Neuronal stem cell (in vitro differentiated cells): ENCODE measurements around the gene GADD45GIP1.
A peak's percentile ranks its signal among the peaks of the same experiment; 100 is the strongest.

Source experiments
- DNase-seq: peaks from one replicate; pipeline ENCODE4 v3.0.0-alpha.2; 2013; ENCODE audit warnings: low spot score
- H2AFZ ChIP-seq: one replicate; pipeline ENCODE4 v1.6.1; 2013; ENCODE audit warnings: mild to moderate bottlenecking, low read length, inconsistent platforms
- H2AK5ac ChIP-seq: 2 replicates; pipeline ENCODE4 v1.6.1; 2013; ENCODE audit warnings: low read depth, mild to moderate bottlenecking, inconsistent platforms, low read length, moderate library complexity, mixed read lengths
- H2BK120ac ChIP-seq: 2 replicates; pipeline ENCODE4 v1.6.1; 2013; ENCODE audit warnings: low read depth, mild to moderate bottlenecking, inconsistent platforms, low read length, moderate library complexity, mixed read lengths
- H2BK12ac ChIP-seq: one replicate; pipeline ENCODE4 v1.6.1; 2013; ENCODE audit warnings: low read length, inconsistent platforms
- H2BK15ac ChIP-seq: 2 replicates; pipeline ENCODE4 v1.6.1; 2013; ENCODE audit warnings: mild to moderate bottlenecking, low read length, inconsistent platforms, mixed read lengths
- H2BK5ac ChIP-seq: one replicate; pipeline ENCODE4 v1.6.1; 2013; ENCODE audit warnings: inconsistent platforms, mild to moderate bottlenecking, low read length, moderate library complexity
- H3K14ac ChIP-seq: one replicate; pipeline ENCODE4 v1.6.1; 2013; ENCODE audit warnings: low read length, inconsistent platforms
- H3K18ac ChIP-seq: 2 replicates; pipeline ENCODE4 v1.6.1; 2013; ENCODE audit warnings: low read length, inconsistent platforms
- H3K23ac ChIP-seq: 2 replicates; pipeline ENCODE4 v1.6.1; 2013; ENCODE audit warnings: low read depth, mild to moderate bottlenecking, mixed read lengths, low read length, inconsistent platforms; ENCODE audit not compliant: poor library complexity
- H3K27ac ChIP-seq: replicated peaks from 3 replicates; pipeline ENCODE4 v1.5.1; 2013; ENCODE audit warnings: low read length, inconsistent platforms
- H3K27me3 ChIP-seq, 3 experiments: 2 replicates each; pipeline ENCODE4 v1.6.1; 2013; ENCODE audit warnings: low read length in 3 of 3, mild to moderate bottlenecking in 2 of 3, inconsistent platforms in 1 of 3, low read depth in 1 of 3, mixed read lengths in 1 of 3, moderate library complexity in 1 of 3; ENCODE audit not compliant: control insufficient read depth in 3 of 3, insufficient read depth in 3 of 3
- H3K36me3 ChIP-seq, 2 donors: replicated peaks in 1 of 2; 2 replicates each; pipeline ENCODE4 v1.6.1; 2013; ENCODE audit warnings: low read length in 2 of 2; ENCODE audit not compliant: control insufficient read depth in 2 of 2, insufficient read depth in 2 of 2
- H3K4ac ChIP-seq: 2 replicates; pipeline ENCODE4 v1.6.1; 2013; ENCODE audit warnings: inconsistent platforms, mild to moderate bottlenecking, low read length, moderate library complexity
- H3K4me1 ChIP-seq, 2 donors: 1 replicate in 1 of 2; 2 replicates in 1 of 2; pipeline ENCODE4 v1.6.1; 2013; ENCODE audit warnings: low read length in 2 of 2, low read depth in 1 of 2; ENCODE audit not compliant: control insufficient read depth in 2 of 2, insufficient read depth in 1 of 2
- H3K4me2 ChIP-seq: one replicate; pipeline ENCODE4 v1.6.1; 2013; ENCODE audit warnings: mild to moderate bottlenecking, low read length, inconsistent platforms; ENCODE audit not compliant: insufficient read depth, poor library complexity, severe bottlenecking
- H3K4me3 ChIP-seq, 2 donors: 2 replicates each; pipeline ENCODE4 v1.5.1; 2013; ENCODE audit warnings: low read length in 2 of 2, mild to moderate bottlenecking in 2 of 2, inconsistent platforms in 1 of 2, moderate library complexity in 1 of 2
- H3K79me1 ChIP-seq: one replicate; pipeline ENCODE4 v1.6.1; 2013; ENCODE audit warnings: low read depth, mild to moderate bottlenecking, inconsistent platforms, low read length, moderate library complexity
- H3K9ac ChIP-seq: one replicate; pipeline ENCODE4 v1.6.1; 2013; ENCODE audit warnings: mild to moderate bottlenecking, low read depth, low read length, inconsistent platforms; ENCODE audit not compliant: poor library complexity
- H3K9me3 ChIP-seq, 2 donors: replicated peaks in 1 of 2; 2 replicates each; pipeline versions ENCODE3 to v1.6.1; 2013; ENCODE audit warnings: low read length in 2 of 2, mild to moderate bottlenecking in 2 of 2, inconsistent platforms in 1 of 2, low read depth in 1 of 2, mixed read lengths in 1 of 2, moderate library complexity in 1 of 2; ENCODE audit not compliant: control insufficient read depth in 2 of 2, insufficient read depth in 1 of 2
- H4K8ac ChIP-seq: one replicate; pipeline ENCODE4 v1.6.1; 2013; ENCODE audit warnings: low read depth, mild to moderate bottlenecking, inconsistent platforms, low read length, moderate library complexity
- H4K91ac ChIP-seq: one replicate; pipeline ENCODE4 v1.6.1; 2013; ENCODE audit warnings: low read length, low read depth, mild to moderate bottlenecking, inconsistent platforms; ENCODE audit not compliant: poor library complexity
- WGBS, 2 donors: extraction: QIAGEN DNeasy Blood & Tissue Kit; methylation state at CpG; one replicate each; pipeline ENCODE4 v1.1.7; 2013; ENCODE audit warnings: missing lambda C conversion rate in 2 of 2, mixed read lengths in 1 of 2; ENCODE audit not compliant: insufficient read length in 2 of 2, insufficient replicate concordance in 1 of 2; ENCODE audit errors: extremely low coverage in 2 of 2; 5-methylcytosine and 5-hydroxymethylcytosine counted together

Gene GADD45GIP1

GRCh38 chr19:12995596-12996405 lies 38.8 kb upstream of the GADD45GIP1 start:
- no peaks in the 10 kb centered on the region for H3K36me3 ChIP-seq
- peaks cover 0 to 5% of the 10 kb centered on the region in 2 donors for H3K9me3 ChIP-seq
- H2AFZ ChIP-seq = peak overlapping the region; percentile 29
- peak overlapping the region; percentile 66 for H3K4me2 ChIP-seq
- H3K18ac ChIP-seq = peak overlapping the region; percentile 57
- peaks cover 3% of the 10 kb centered on the region for H3K79me1 ChIP-seq
- H3K14ac ChIP-seq = peak overlapping the region; percentile 94
- H2BK15ac ChIP-seq = no peak overlapping the region
- no peak overlapping the region for H3K4ac ChIP-seq
- peak overlapping the region; percentile 85 for H3K23ac ChIP-seq
- H3K27ac ChIP-seq = no peak overlapping the region
- H4K8ac ChIP-seq = peak overlapping the region; percentile 43
- H4K91ac ChIP-seq = no peak overlapping the region
- no peak overlapping the region for H2BK120ac ChIP-seq
- H3K9ac ChIP-seq = peak overlapping the region; percentile 84
- H2AK5ac ChIP-seq = peak overlapping the region; percentile 95
- peaks cover 4 to 8% of the 10 kb centered on the region in 2 donors for H3K4me1 ChIP-seq
- DNase-seq = no peak
- peaks cover 28 to 88% (median 70%) of the 10 kb centered on the region in 3 experiments for H3K27me3 ChIP-seq
- H2BK12ac ChIP-seq = no peak overlapping the region
- whole genome bisulfite sequencing, 2 donors = no CpG with 5 or more reads among the region's 129 CpGs
- peak overlapping the region; percentile 15 to 67 for H3K4me3 ChIP-seq
- no peak overlapping the region for H2BK5ac ChIP-seq

- Histone ChIP-seq H3K79me1 (peaks cover 3% of the 10 kb centered on the region), H3K4me2 (peak within 1 kb of the TSS; percentile 70), H2BK15ac (no peak within 1 kb of the TSS), H3K9me3 (peaks cover 0 to 5% of the 10 kb centered on the region in 2 donors), H3K9ac (peak within 1 kb of the TSS; percentile 84), H3K23ac (peak within 1 kb of the TSS; percentile 96), H3K4me3 (peak within 1 kb of the TSS; percentile 36 to 67), H2BK12ac (no peak within 1 kb of the TSS), H3K4me1 (peaks cover 4 to 10% of the 10 kb centered on the region in 2 donors), H2AK5ac (peak within 1 kb of the TSS; percentile 95), H2AFZ (peak within 1 kb of the TSS; percentile 56), H4K8ac (peak within 1 kb of the TSS; percentile 75), H3K36me3 (no peaks in the 10 kb centered on the region), H3K27me3 (peaks cover 28 to 87% (median 69%) of the 10 kb centered on the region in 3 experiments), H2BK5ac (no peak within 1 kb of the TSS), H3K14ac (peak within 1 kb of the TSS; percentile 94), H3K27ac (no peak within 1 kb of the TSS), H4K91ac (no peak within 1 kb of the TSS), H3K4ac (no peak within 1 kb of the TSS), H2BK120ac (no peak within 1 kb of the TSS), H3K18ac (peak within 1 kb of the TSS; percentile 61)
- WGBS, 2 donors = no CpG with 5 or more reads among the region's 84 CpGs
- DNase-seq = no peak
Measured at GRCh38 chr19:12994701-12995595, 37.9 kb upstream of the GADD45GIP1 start, which contains the start of gene NFIX. TSS of gene NFIX (plus strand) at chr19:12995475. CDS start at chr19:12995838, 363 bp downstream.

GRCh38 chr19:12993562-12993961 lies 36.5 kb upstream of the GADD45GIP1 start:
- Histone ChIP-seq H3K23ac (no peak overlapping the region), H2AFZ (no peak overlapping the region)

More at GRCh38 chr19:12993562-12993961, 36.5 kb upstream of the GADD45GIP1 start:
- Histone ChIP-seq H2BK12ac (no peak overlapping the region), H3K27ac (no peak overlapping the region), H3K14ac (no peak overlapping the region), H3K79me1 (peaks cover 3% of the 10 kb centered on the region), H3K4me3 (no peak overlapping the region), H3K4me1 (peaks cover 4 to 10% of the 10 kb centered on the region in 2 donors), H2BK5ac (peak overlapping the region; percentile 14), H2BK120ac (no peak overlapping the region), H3K18ac (no peak overlapping the region), H3K36me3 (no peaks in the 10 kb centered on the region), H2BK15ac (no peak overlapping the region), H3K9me3 (peaks cover 0 to 5% of the 10 kb centered on the region in 2 donors), H3K4me2 (no peak overlapping the region), H4K8ac (peak overlapping the region; percentile 52), H2AK5ac (no peak overlapping the region), H4K91ac (no peak overlapping the region), H3K4ac (no peak overlapping the region), H3K27me3 (peaks cover 28 to 84% (median 72%) of the 10 kb centered on the region in 3 experiments), H3K9ac (no peak overlapping the region)
- no CpG with 5 or more reads among the region's 7 CpGs for WGBS, 2 donors
- no peak for DNase-seq
